CD4-positive, alpha-beta T cell treated with Interferon alpha-2 for 1 hour (primary cell): ENCODE results near the gene USF1.
A peak's percentile ranks its signal among the peaks of the same experiment; 100 is the strongest.
"Not testable (repeated sequence)": the region's sequence is repeated elsewhere in the genome, so short reads cannot be mapped to it uniquely, and the experiment has no call there.

ENCODE experiments used
- DNase-seq, 2 donors: peaks; one replicate each; pipeline ENCODE4 v3.0.0-alpha.2; 2020 to 2022

Gene USF1

DNA sequence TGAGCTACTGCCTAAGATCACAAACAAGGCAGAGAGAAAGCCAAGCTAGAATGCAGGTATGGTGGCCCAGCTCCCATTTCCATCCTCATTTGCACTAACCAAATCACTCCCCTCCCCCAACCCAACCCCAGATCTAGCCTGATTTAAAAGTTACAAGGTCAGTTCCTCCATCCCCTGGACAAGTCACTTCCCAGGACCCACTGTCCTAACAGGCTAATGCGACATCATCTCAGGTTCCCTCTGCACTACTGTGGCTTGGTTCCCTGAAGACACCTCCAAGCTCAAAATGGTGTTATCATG is 27.2 kb downstream of the USF1 start:
- DNase-seq = no peak

DNA sequence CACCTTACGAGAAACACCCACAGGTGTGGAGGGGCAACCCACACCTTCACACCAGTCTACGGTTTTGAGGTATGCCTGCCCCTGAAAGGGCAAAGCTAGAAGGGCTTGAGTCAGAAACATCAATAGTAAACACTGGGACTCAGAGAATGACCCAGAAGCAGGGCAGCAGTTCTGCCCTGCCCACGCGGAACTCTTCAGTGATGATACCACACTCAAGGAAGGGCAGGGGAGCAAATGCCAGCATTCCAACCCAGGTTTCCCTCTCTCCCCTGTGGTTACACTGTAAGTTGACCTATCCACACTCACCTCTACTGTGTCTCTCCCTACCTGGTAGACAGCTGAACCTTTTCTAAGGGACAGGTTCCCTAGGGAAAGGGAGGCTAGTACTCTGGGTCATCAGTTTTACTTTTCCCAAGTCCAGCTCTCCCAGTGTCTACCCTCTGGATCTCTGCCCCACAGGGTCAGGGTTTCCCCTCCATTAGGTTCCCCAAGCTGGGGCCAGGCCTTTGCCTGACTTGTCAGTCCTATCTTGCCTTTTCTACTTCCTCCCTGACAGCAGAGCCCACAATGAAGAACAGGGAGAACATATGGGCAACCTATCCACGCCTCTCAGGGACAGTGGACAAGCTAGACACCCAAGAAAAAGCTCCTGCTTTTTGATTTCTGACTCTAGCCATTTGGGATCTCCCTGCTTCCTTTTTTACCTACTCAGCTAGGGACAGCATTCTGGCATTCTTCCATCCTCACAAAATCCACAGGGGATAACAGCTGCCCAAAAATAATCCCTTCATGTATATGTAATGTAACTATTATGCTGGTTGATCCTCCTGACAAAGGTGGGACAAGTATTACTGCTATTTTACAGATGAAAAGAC is 27.8 kb downstream of the USF1 start:
- DNase-seq = no peak

DNA sequence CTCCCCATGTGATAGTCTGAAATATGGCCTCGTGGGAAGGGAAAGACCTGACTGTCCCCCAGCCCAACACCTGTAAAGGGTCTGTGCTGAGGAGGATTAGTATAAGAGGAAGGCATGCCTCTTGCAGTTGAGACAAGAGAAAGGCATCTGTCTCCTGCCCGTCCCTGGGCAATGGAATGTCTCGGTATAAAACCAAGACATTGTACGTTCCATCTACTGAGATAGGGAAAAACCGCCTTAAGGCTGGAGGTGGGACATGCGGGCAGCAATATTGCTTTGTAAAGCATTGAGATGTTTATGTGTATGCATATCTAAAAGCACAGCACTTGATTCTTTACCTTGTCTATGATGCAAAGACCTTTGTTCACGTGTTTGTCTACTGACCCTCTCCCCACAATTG is 28.6 kb downstream of the USF1 start:
- DNase-seq = not testable (repeated sequence)

DNA sequence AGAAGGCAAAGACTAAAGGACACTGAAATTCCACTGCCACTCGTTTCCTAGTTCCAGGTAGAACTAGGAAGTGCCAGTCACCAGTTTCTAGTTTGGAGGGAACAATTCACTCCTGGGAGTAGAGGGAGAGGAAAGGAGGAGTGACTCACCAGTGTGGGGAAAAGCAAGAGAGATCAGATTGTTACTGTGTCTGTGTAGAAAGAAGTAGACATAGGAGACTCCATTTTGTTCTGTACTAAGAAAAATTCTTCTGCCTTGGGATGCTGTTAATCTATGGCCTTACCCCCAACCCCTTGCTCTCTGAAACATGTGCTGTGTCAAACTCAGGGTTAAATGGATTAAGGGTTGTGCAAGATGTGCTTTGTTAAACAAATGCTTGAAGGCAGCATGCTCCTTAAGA is 29.1 kb downstream of the USF1 start:
- DNase-seq = not testable (repeated sequence)

DNA sequence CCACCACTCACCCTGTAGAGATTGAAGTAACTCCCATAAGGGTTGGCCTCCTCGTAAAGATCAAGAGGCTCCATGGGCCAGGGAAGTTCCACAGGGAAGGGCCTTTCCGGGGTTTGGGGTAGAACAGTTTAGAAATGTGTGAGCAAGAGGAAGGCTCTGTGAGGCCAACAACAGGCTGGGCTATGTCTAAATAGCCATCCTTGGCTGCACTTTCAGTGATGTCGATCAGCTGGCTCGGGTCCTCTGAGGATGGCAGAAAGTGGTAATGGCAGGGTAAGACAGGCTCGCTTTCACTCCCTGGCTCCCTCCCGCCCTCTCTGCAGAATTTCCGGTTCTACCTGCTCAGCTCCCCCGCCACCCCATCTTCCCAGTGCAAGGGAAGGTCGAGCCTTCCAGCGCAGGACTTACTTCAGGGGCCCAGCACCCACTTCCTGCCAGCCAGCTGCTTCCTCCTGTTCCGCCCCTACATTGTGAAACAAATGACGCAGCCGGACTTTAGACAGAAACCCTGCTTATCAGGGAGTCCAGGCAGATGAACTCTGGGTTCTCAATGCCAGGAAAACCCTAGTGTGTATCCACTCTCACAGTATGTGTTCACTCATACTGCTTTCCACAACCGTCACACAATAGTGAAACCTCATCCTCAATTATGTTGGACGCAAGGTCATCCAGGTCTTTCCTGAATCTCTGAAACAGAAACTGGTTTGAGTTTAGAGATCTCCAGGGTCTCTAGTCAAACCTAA is 32.1 kb downstream of the USF1 start:
- peak; percentile 79 for DNase-seq

DNA sequence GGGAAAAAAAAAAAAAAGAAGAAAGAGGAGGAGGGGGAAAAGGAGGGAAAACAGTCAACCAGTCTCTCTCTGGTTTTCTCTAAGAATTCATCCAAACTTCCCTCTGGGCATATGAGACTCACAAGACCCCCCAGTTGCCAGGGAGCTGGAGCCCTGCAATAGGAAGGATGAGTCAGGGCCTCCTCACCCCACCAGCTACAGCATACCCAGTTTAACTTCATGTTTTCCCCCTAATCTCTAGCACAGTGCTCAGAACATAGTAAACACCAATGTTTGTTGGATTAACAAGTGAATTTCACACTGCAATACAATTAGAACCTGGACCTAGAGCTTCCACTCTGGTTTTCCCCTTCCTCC is 32.7 kb downstream of the USF1 start:
- no peak for DNase-seq

DNA sequence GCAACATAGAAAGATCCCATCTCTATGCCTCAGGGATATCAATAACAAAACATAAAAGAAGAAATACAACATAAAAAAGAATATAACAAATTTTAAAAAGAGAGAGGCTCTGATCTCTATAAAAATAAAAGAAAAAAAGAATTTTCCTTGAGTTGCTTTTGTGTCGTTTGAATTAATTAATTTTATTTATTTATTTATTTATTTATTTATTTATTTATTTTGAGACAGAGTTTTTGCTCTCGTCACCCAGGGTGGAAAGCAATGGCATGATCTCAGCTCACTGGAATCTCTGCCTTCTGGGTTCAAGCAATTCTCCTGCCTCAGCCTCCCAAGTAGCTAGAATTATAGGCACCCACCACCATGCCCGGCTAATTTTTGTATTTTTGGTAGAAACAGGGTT is 33.4 kb downstream of the USF1 start:
- no peak for DNase-seq

DNA sequence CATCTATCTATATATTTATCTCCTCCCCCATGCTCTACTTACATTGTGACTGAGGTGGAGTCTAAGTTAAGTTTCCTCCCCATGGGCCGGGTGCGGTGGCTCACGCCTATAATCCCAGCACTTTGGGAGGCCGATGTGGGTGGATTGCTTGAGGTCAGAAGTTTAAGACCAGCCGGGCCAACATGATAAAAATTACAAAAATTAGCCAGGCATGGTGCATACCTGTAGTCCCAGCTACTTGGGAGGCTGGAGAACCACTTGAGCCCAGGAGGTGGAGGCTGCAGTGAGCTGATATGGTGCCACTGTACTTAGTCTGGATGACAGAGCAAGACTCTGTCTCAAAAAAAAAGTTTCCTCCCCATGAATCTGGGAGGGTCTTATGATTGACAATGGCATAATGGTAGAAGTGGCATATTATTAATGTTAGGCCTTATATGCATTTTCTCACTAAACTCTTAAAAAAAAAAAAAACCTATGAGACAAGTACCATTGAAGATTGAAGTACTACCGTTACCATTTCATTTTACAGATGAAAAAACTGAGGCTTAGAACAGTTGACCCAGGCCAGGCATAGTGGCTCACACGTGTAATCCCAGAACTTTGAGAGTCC is 36.1 kb downstream of the USF1 start:
- no peak for DNase-seq

DNA sequence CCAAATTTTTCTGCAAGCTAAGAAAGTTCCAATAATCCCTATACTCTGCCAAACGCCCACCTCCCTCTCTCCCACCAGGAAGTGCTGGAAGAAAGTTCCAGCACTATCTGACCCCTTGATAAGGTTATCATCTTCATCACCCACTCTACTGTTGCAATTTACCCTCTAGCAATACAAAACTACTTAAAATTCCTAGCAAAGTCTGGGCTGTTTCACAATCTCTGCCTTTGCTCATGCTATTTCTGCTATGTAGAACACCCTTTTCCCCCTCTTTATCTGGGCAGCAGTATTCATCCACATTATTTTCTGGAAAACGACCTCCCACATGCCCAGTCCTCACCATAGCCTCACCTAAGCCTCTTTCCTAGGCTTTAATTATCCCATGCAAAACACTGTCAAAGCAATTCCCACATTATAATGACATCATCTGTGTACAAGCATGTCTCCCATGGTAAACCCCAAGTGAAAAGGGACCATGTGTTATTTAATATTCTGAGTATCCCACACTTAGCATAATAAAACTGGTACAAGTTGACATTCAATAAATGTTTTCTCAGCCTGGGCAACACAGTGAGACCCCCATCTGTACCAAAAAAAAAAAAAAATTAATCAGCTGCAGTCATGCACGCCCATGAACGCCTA is 36.8 kb downstream of the USF1 start:
- no peak for DNase-seq

DNA sequence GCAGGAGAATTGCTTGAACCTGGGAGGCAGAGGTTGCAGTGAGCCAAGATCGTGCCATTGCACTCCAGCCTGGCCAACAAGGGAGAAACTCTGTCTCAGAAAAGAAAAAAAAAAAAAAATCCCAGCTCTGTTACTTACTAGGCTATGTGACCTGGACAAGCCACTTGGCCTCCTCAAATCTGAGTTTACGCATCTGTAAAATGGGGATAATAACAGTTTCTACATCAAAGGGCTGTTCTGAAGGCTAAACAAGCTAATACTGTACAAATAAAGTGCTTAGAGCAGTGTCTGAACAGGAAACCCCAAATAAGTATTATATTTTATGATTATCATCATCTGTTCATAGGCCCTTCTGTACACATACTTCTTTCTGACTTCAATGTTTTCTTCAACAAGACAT is 38.4 kb downstream of the USF1 start:
- DNase-seq = no peak

DNA sequence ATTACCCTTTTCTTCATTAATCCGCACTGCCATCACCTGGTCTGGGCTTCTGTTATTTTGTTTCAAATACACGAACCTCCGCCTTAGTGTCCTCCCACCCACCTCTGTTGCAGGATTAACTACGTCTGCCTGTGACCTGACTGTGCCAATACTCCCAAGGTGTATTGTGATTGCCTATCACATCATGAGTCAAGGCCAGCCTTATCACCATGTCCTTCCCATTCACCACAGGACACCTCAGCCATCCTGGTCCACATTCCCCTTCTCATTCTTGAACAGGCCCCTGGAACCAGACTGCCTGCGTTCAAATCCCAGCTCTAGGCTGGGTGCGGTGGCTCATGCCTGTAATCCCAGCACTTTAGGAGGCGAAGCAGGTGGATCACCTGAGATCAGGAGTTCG is 39.2 kb downstream of the USF1 start:
- DNase-seq = no peak

DNA sequence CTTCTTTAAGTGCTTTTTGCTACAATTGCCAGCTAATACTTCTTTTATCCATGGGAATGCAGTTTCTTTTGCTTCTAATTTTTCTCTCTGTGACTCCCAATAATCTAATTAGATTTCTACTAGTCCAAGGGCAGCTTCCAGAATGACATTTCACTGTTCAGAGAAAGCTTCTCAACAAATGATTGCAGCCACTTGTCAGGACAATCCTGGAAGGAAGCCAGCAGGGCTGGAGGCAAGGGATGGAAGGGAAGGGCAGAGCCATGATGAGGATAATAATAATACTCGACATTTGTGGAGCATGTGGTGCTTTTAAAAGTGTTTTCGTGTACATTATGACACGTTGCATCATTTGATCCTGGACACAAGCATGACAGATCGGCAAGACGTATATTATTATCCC is 44.3 kb downstream of the USF1 start:
- DNase-seq = no peak

DNA sequence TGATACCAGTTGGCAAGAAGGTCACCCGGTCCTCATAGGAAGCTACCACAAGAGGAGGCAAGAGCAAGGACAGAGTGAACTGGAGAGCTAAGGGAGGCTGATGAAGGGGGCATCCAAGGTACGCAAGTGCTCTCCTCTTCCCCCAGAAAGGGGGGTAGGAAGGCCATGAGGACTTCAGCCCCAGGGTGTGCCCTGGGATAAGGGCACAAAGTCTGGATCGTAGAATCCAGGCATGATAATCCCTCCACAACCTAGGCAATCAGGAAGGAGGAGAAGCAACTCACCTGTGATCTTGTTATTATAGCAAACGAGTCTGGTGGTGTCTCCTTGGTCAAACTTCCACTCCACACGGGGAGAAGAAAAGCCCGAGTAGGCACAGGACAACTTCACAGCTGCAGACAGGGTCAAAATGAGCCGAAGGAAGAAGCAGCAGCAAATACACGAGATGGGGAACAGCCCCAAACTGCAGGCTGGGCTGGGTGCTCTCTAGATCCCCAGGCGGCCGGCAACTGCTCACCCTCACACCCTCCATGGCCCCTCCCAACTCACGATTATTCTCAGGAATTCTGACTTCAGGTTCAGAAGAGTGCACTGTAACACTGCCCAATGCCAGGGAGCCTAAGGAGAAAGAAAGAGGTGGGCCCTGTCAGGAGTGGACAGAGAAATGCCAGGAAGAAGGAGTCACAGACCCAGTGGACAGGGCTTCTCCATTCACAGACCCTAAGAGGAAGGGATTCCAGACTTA is 44.9 kb downstream of the USF1 start:
- DNase-seq = no peak

DNA sequence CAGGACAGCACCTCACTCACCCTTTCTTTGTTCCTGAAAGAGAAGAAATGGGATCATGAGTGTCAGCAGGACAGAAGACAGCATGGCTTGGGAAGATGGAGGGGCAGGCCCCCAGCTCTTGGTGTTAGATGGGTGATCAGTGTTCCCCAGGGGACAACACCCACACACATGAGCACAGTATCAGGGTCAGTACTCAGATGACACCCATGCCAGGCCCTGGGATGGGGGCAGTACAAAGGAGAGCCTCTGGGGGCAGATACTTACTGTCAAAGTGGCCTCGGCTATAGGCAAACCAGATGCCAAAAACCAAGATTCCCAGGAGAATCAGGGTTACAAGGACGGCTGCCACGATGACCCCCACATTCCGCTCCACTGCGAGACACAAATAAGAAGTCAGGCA is 46.4 kb downstream of the USF1 start:
- no peak for DNase-seq

DNA sequence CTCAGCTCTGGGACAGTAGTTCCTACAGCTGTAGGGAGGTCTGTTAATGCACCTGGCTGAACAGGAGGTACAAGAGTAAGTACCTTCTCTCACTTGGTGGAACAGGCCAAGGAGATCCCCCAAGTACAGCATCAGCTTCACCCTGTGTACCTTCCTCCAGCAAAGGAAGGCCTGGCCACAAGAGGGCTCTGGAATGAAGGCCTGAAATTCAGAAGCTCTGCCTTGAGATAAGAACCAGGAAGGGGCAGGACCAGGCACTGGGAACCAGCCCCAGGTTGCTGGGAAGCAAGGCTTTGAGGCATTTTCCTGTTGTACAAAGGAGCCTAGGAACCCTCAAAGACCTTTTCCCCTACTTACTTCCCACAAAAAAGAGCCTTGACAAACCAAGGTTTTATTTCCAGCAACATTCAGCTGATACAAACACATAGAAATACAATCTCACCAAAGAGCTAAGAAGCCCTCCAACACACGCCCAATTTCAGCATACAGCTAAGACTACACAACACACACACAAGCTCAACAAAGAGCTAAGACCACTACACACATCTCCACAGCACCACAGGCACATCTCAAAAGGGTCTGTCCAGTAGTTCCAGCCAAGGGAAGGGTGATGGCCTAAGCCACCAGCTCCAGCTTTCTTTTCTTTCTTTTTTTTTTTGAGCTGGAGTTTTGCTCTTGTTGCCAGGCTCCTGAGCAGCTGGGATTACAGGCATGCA is 48.3 kb downstream of the USF1 start:
- DNase-seq = peak; percentile 55 to 67

DNA sequence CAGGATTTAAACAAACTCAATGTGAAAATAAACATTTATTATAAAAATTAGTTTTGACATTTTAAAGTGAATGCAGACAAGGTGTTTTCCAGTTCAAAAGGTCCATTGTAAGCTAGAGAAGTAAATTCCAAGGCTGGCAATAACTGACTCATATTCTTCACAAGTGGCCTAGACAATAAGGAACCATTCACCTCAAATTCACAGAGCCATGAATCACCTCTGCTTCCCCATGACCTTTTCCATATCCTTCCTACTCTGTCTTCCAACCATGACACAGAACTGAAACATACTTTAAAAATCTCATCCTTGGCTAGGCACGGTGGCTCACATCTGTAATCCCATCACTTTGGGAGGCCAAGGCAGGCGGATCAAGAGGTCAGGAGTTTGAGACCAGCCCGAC is 49.6 kb downstream of the USF1 start:
- no peak for DNase-seq

DNA sequence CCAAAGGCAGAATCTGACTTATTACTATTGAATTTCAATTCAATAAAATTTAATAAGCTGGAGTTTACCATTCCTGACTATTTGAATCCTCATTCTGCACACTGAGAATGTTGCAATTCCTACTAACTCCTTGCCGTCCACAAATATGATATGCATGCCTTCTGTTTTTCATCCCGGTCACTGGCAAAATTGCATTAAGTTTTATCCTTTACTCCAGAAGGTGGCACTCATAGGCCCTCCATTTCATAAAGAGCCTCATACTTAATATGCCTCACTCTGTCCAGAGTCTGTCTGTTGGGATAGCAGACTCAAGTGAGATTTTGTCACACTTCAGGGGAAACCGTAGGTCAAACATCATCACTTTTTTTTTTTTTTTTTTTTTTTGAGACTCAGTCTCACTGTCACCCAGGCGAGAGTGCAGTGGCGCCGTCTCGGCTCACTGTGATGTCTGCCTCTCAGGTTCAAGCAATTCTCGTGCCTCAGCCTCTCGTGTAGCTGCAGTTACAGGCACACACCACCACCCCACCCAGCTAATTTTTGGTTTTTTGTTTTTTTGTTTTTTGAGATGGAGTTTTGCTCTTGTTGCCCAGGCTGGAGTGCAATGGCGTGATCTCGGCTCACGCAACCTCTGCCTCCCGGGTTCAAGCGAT is 52.1 kb downstream of the USF1 start:
- DNase-seq = peak in 1 of 2 donors; percentile 27

DNA sequence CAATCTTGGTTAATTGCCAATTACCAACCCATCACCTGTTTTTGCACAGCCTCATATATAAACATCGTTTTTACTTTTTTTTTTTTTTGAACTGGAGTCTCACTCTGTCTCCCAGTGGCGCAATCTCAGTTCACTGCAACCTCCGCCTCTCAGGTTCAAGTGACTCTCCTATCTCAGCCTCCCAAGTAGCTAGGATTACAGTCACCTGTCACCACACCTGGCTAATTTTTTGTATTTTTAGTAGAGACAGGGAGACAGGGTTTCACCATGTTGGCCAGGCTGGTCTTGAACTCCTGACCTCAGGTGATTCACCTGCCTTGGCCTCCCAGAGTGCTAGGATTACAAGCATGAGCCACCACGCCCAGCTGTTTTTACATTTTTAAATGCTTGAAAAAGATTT is 53.7 kb downstream of the USF1 start:
- DNase-seq = not testable (repeated sequence)
